BLaER1 treated with 17β-estradiol and CSF1 and Interleukin-3, amounts not matched to agents 10 nM and 100 nM (cell line): ENCODE measurements around the gene BHLHA15.

Experiments
- H3K27ac ChIP-seq, 11 experiments: shearing (Covaris generic); formaldehyde crosslinking; 2 replicates each; pipeline ENCODE4 v1.8.1; 2022
- H3K27me3 ChIP-seq, 11 experiments: shearing (Covaris generic); formaldehyde crosslinking; 2 replicates each; pipeline ENCODE4 v1.8.1; 2022
- H3K36me3 ChIP-seq, 11 experiments: shearing (Covaris generic); formaldehyde crosslinking; 2 replicates each; pipeline ENCODE4 v1.8.1; 2022
- H3K4me1 ChIP-seq, 10 experiments: shearing (Covaris generic); formaldehyde crosslinking; 2 replicates each; pipeline ENCODE4 v1.8.1; 2022
- H3K4me2 ChIP-seq, 11 experiments: shearing (Covaris generic); formaldehyde crosslinking; 2 replicates each; pipeline ENCODE4 v1.8.1; 2022
- H3K4me3 ChIP-seq, 10 experiments: shearing (Covaris generic); formaldehyde crosslinking; 2 replicates each; pipeline ENCODE4 v1.8.1; 2022
- H3K9ac ChIP-seq, 11 experiments: shearing (Covaris generic); formaldehyde crosslinking; 2 replicates each; pipeline ENCODE4 v1.8.1; 2022
- H3K9me3 ChIP-seq, 11 experiments: shearing (Covaris generic); formaldehyde crosslinking; replicated peaks in 1 of 11; 2 replicates each; pipeline ENCODE4 v1.8.1; 2022
- H4K20me1 ChIP-seq, 11 experiments: shearing (Covaris generic); formaldehyde crosslinking; 2 replicates each; pipeline ENCODE4 v1.8.1; 2022
- Cebpa-rat ChIP-seq, 11 experiments: shearing (Covaris generic); IDR thresholded peaks; 2 replicates each; pipeline ENCODE4 v1.8.1; 2022

The BHLHA15 gene

DNA sequence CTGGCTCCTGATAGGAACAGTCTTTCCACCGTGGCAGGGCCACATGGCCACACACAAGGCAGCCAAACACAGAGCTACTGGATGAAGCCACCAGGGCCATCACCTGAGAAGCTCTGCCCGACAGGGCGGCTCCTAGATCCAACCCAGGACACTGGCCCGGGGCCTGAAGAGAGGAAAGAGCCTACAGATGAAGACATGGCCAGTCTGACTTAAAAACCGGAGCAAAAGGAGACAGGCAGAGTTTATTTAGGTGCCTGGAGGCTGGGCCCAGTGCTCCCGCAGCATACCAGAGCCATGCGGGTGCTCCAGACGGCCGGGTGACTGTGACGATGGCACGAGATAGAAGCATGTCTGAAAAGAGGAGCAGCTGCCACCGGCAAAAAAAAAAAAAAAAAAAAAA is 36.9 kb downstream of the BHLHA15 start:
- H3K27me3 ChIP-seq = no peaks in the 10 kb centered on the region
- no peak overlapping the region for H3K4me3 ChIP-seq
- H3K4me1 ChIP-seq = peaks cover 68 to 84% (median 73%) of the 10 kb centered on the region in 10 experiments
- H3K9ac ChIP-seq = no peak overlapping the region
- no peaks in the 10 kb centered on the region for H3K9me3 ChIP-seq
- H3K27ac ChIP-seq = no peak overlapping the region
- peaks cover 0 to 35% (median 18%) of the 10 kb centered on the region in 11 experiments; a peak in 16 of 22 replicates for H4K20me1 ChIP-seq
- peaks cover 5 to 43% (median 25%) of the 10 kb centered on the region in 11 experiments; a peak in 18 of 22 replicates for H3K36me3 ChIP-seq
- TF ChIP-seq Cebpa-rat (IDR thresholded peaks at IDR 0.05) = no peak
- H3K4me2 ChIP-seq = peak overlapping the region in 4 of 11 experiments; percentile 95 to 99 (median 98); a peak in 3 of 22 replicates

DNA sequence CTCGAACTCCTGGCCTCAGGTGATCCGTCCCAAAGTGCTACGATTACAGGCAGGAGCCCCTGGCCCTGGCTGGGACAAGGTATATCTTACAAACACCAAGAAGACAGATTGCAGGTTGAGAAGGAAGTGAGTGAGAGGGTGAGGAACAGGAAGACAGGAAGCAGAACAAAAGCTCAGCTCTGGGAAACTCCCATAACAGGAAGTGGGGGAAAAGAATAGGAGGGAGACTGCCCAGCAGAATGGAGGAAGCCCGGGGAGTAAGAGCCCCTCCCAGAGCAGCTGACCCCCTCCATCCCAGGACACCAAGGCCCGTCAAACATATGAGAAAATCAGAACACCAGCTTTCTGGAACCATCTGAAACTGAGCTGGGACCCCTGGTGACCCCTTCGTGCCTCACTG is 37.9 kb downstream of the BHLHA15 start:
- Histone ChIP-seq H3K9ac (peak overlapping the region in 4 of 11 experiments; percentile 11 to 34 (median 16); a peak in 4 of 22 replicates), H3K27me3 (no peaks in the 10 kb centered on the region), H4K20me1 (peaks cover 0 to 28% (median 18%) of the 10 kb centered on the region in 11 experiments; a peak in 16 of 22 replicates), H3K4me2 (peak overlapping the region; percentile 45 to 100 (median 98)), H3K4me3 (no peak overlapping the region; a peak in 1 of 20 replicates), H3K36me3 (peaks cover 3 to 34% (median 19%) of the 10 kb centered on the region in 11 experiments; a peak in 18 of 22 replicates), H3K9me3 (no peaks in the 10 kb centered on the region), H3K27ac (peak overlapping the region in 10 of 11 experiments; percentile 34 to 76 (median 60); a peak in 20 of 22 replicates), H3K4me1 (peaks cover 66 to 84% (median 75%) of the 10 kb centered on the region in 10 experiments)
- TF ChIP-seq Cebpa-rat (IDR thresholded peaks at IDR 0.05) = no peak

DNA sequence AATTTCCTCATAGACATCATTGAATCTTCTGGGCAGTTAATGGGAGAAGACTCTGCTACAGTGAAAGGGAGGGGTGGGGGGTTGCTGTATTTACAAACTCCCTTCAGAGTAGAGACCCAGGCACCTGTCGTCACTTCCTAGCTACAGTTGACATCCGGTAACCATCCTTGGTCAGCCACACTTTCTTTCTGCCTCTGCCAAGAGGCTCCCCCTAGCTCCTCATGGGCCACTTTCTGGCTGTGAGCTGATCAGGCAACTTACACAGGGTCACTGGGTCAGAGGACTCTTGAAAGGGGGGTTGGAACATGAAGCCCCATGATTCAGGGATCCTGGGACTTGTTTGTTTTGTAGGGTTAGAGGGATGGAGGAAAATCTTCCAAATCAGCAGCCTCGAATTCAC is 39.5 kb downstream of the BHLHA15 start:
- Histone ChIP-seq H3K36me3 (peaks cover 0 to 28% (median 17%) of the 10 kb centered on the region in 11 experiments; a peak in 15 of 22 replicates), H4K20me1 (peaks cover 0 to 23% (median 3%) of the 10 kb centered on the region in 11 experiments; a peak in 10 of 22 replicates), H3K27me3 (no peaks in the 10 kb centered on the region), H3K9ac (peak overlapping the region; percentile 68 to 85 (median 81); a peak in 21 of 22 replicates), H3K9me3 (no peaks in the 10 kb centered on the region), H3K4me1 (peaks cover 52 to 84% (median 69%) of the 10 kb centered on the region in 10 experiments), H3K27ac (peak overlapping the region; percentile 7 to 82 (median 71); a peak in 21 of 22 replicates), H3K4me2 (peak overlapping the region; percentile 95 to 100 (median 99)), H3K4me3 (peak overlapping the region; percentile 82 to 96 (median 91))
- TF ChIP-seq Cebpa-rat (IDR thresholded peaks at IDR 0.05) = no peak

DNA sequence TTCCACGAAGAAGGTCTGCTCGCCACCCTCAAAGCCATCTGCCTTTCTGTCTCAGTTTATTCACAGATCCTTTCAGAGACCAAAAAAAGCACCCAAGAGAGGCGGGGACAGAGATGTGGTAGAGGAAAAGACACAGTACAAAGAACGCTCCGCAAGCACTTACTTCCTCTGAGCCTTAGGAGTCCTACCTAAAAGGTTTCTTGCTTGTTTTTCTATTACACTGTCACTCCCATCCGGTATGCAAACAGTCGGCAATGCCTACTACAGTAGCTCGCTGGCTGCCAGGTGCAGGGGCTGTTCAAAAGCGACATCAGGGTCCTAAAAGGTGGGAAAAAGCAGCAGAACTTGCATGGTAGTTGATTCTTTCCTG is 40.0 kb downstream of the BHLHA15 start:
- H3K4me1 ChIP-seq = peaks cover 49 to 82% (median 65%) of the 10 kb centered on the region in 10 experiments
- H3K4me3 ChIP-seq = peak overlapping the region; percentile 82 to 96 (median 91)
- TF ChIP-seq Cebpa-rat (IDR thresholded peaks at IDR 0.05) = no peak
- H3K9me3 ChIP-seq = no peaks in the 10 kb centered on the region
- peak overlapping the region; percentile 95 to 100 (median 99) for H3K4me2 ChIP-seq
- H3K27me3 ChIP-seq = no peaks in the 10 kb centered on the region
- peak overlapping the region; percentile 57 to 82 (median 71) for H3K27ac ChIP-seq
- peaks cover 0 to 23% (median 0%) of the 10 kb centered on the region in 11 experiments; a peak in 8 of 22 replicates for H4K20me1 ChIP-seq
- peaks cover 1 to 32% (median 19%) of the 10 kb centered on the region in 11 experiments; a peak in 19 of 22 replicates for H3K36me3 ChIP-seq
- peak overlapping the region; percentile 68 to 85 (median 81) for H3K9ac ChIP-seq

- peak within 1 kb of the TSS; percentile 57 to 82 (median 71) for H3K27ac ChIP-seq
- H4K20me1 ChIP-seq = peaks cover 0 to 25% (median 0%) of the 10 kb centered on the region in 11 experiments; a peak in 9 of 22 replicates
- H3K27me3 ChIP-seq = no peaks in the 10 kb centered on the region
- peak within 1 kb of the TSS; percentile 82 to 96 (median 91) for H3K4me3 ChIP-seq
- peak within 1 kb of the TSS; percentile 68 to 85 (median 81) for H3K9ac ChIP-seq
- no peak for TF ChIP-seq Cebpa-rat (IDR thresholded peaks at IDR 0.05)
- peaks cover 49 to 76% (median 60%) of the 10 kb centered on the region in 10 experiments for H3K4me1 ChIP-seq
- peaks cover 7 to 35% (median 23%) of the 10 kb centered on the region in 11 experiments; a peak in 21 of 22 replicates for H3K36me3 ChIP-seq
- peak within 1 kb of the TSS; percentile 98 to 100 (median 99) for H3K4me2 ChIP-seq
- no peaks in the 10 kb centered on the region for H3K9me3 ChIP-seq
These were observed 40.6 kb downstream of the BHLHA15 start, which contains the start of gene TECPR1 for GRCh38 chr7:98251601-98252424. Gene TECPR1, minus strand, starts transcription at chr7:98252232. Its CDS starts 6,086 bp downstream, at chr7:98246146.

GRCh38 chr7:98252425-98253054 is 41.3 kb downstream of the BHLHA15 start:
- H3K36me3 ChIP-seq = peaks cover 15 to 35% (median 25%) of the 10 kb centered on the region in 11 experiments; a peak in 21 of 22 replicates
- H3K4me3 ChIP-seq = peak overlapping the region; percentile 82 to 96 (median 91)
- H3K27me3 ChIP-seq = no peaks in the 10 kb centered on the region
- H3K4me1 ChIP-seq = peaks cover 49 to 74% (median 59%) of the 10 kb centered on the region in 10 experiments
- peaks cover 0 to 25% (median 0%) of the 10 kb centered on the region in 11 experiments; a peak in 9 of 22 replicates for H4K20me1 ChIP-seq
- H3K27ac ChIP-seq = peak overlapping the region; percentile 45 to 82 (median 71); a peak in 21 of 22 replicates
- no peak for TF ChIP-seq Cebpa-rat (IDR thresholded peaks at IDR 0.05)
- peak overlapping the region; percentile 68 to 85 (median 81) for H3K9ac ChIP-seq
- no peaks in the 10 kb centered on the region for H3K9me3 ChIP-seq
- H3K4me2 ChIP-seq = peak overlapping the region; percentile 87 to 100 (median 98)

DNA sequence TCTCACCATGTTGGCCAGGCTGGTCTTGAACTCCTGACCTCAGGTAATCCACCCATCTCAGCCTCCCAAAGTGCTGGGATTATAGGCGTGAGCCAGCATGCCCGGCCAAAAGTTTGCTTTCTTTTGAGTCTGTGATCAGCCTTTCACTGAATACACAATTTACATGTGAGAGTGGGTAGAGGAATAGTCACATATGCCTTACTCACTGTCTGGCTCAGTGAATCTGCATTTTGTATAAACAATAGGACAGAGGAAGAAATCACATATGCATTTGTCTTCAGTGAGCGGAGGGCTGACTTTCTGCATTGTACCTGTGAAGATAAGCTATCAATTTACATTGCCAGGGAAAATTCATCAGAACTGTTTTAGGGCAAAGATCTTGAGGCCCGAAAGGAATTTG is 43.3 kb downstream of the BHLHA15 start:
- H3K4me2 ChIP-seq = peak overlapping the region in 5 of 11 experiments; percentile 23 to 100 (median 43); a peak in 6 of 22 replicates
- no peak for TF ChIP-seq Cebpa-rat (IDR thresholded peaks at IDR 0.05)
- peaks cover 14 to 46% (median 31%) of the 10 kb centered on the region in 11 experiments; a peak in 20 of 22 replicates for H3K36me3 ChIP-seq
- peaks cover 36 to 57% (median 46%) of the 10 kb centered on the region in 10 experiments for H3K4me1 ChIP-seq
- H4K20me1 ChIP-seq = peaks cover 0 to 25% (median 0%) of the 10 kb centered on the region in 11 experiments; a peak in 9 of 22 replicates
- H3K9me3 ChIP-seq = no peaks in the 10 kb centered on the region
- peak overlapping the region in 2 of 11 experiments; percentile 46; a peak in 5 of 22 replicates for H3K27ac ChIP-seq
- H3K4me3 ChIP-seq = no peak overlapping the region
- H3K9ac ChIP-seq = no peak overlapping the region
- H3K27me3 ChIP-seq = no peaks in the 10 kb centered on the region

- Histone ChIP-seq H3K4me3 (no peak overlapping the region), H3K36me3 (peaks cover 14 to 51% (median 35%) of the 10 kb centered on the region in 11 experiments; a peak in 20 of 22 replicates), H3K9me3 (no peaks in the 10 kb centered on the region), H3K9ac (no peak overlapping the region), H3K27ac (peak overlapping the region in 2 of 11 experiments; percentile 46; a peak in 5 of 22 replicates), H3K4me2 (peak overlapping the region in 6 of 11 experiments; percentile 16 to 100 (median 41); a peak in 8 of 22 replicates), H4K20me1 (peaks cover 0 to 25% (median 0%) of the 10 kb centered on the region in 11 experiments; a peak in 9 of 22 replicates), H3K27me3 (no peaks in the 10 kb centered on the region), H3K4me1 (peaks cover 31 to 52% (median 40%) of the 10 kb centered on the region in 10 experiments)
- TF ChIP-seq Cebpa-rat (IDR thresholded peaks at IDR 0.05) = no peak
These were observed 43.8 kb downstream of the BHLHA15 start for GRCh38 chr7:98254951-98255610.
